WTC11 (cell line): ENCODE results near the gene IFNAR1. TPM values are rescaled to one million over a fixed set of nuclear protein-coding genes. Genes with fewer than 3 reads are reported as not detected.

Source experiments
- ATAC-seq: fragments of 200-7000 bp; cut with Tn5 transposase; 2 replicates; pipeline ENCODE4 v1.10.0; 2021; ENCODE audit warnings: mild to moderate bottlenecking, moderate library complexity
- CTCF ChIA-PET: fragments of 300-600 bp; sonication (Branson Sonifier 250); formaldehyde crosslinking; loops from one replicate; lab custom pipeline; 2021; ENCODE audit warnings: antibody characterized with exemption; lab: Charles Lee
- POLR2A ChIA-PET: fragments of 350-600 bp; sonication (Branson Sonifier 250); formaldehyde crosslinking; loops from one replicate; lab custom pipeline; 2021; ENCODE audit warnings: antibody characterized with exemption; lab: Charles Lee
- DNase-seq: peaks from one replicate; pipeline ENCODE4 v3.0.0; 2021; ENCODE audit warnings: low spot score
- H3K27ac Mint-ChIP-seq: 2 replicates; pipeline ENCODE4 v1.8.0; 2021; ENCODE audit warnings: mixed read lengths
- H3K27me3 Mint-ChIP-seq: 2 replicates; pipeline ENCODE4 v1.8.0; 2021; ENCODE audit warnings: low read depth, mild to moderate bottlenecking, moderate library complexity, mixed read lengths
- H3K36me3 Mint-ChIP-seq: 2 replicates; pipeline ENCODE4 v1.8.0; 2021; ENCODE audit warnings: mixed read lengths
- H3K4me1 Mint-ChIP-seq: 2 replicates; pipeline ENCODE4 v1.8.0; 2022; ENCODE audit warnings: mixed read lengths
- H3K4me3 Mint-ChIP-seq: 2 replicates; pipeline ENCODE4 v1.8.0; 2021; ENCODE audit warnings: mild to moderate bottlenecking, moderate library complexity, mixed read lengths
- H3K9me3 Mint-ChIP-seq: 2 replicates; pipeline ENCODE4 v1.8.0; 2021; ENCODE audit warnings: mixed read lengths
- CBFB ChIP-seq: sonication (generic); formaldehyde crosslinking; IDR thresholded peaks from 2 replicates; pipeline ENCODE4 v1.8.1; 2022; ENCODE audit warnings: mild to moderate bottlenecking, low read depth, missing genetic modification reagents
- CREM ChIP-seq: sonication (generic); formaldehyde crosslinking; IDR thresholded peaks from 2 replicates; pipeline ENCODE4 v1.8.1; 2022; ENCODE audit warnings: mild to moderate bottlenecking, missing genetic modification reagents, moderate library complexity
- EMX1 ChIP-seq: fragments of 250-450 bp; sonication (Bioruptor Pico); IDR thresholded peaks from 2 replicates; pipeline ENCODE4 v1.8.0; 2021; ENCODE audit warnings: mild to moderate bottlenecking
- FOXP1 ChIP-seq: sonication (generic); formaldehyde crosslinking; IDR thresholded peaks from 2 replicates; pipeline ENCODE4 v1.8.0; 2022; ENCODE audit warnings: missing genetic modification reagents, mild to moderate bottlenecking, moderate library complexity, borderline replicate concordance
- JUN ChIP-seq: sonication (generic); formaldehyde crosslinking; IDR thresholded peaks from 2 replicates; pipeline ENCODE4 v1.8.0; 2023; ENCODE audit warnings: mild to moderate bottlenecking, missing genetic modification reagents
- SMAD4 ChIP-seq: sonication (generic); formaldehyde crosslinking; IDR thresholded peaks from 2 replicates; pipeline ENCODE4 v1.8.0; 2022; ENCODE audit warnings: mild to moderate bottlenecking, missing genetic modification reagents
- SP1 ChIP-seq: sonication (generic); formaldehyde crosslinking; conservative IDR thresholded peaks from 2 replicates; pipeline ENCODE4 v1.8.1; 2022; ENCODE audit warnings: missing genetic modification reagents
- ZNF138 ChIP-seq: sonication (generic); formaldehyde crosslinking; conservative IDR thresholded peaks from 2 replicates; pipeline ENCODE4 v1.8.1; 2022; ENCODE audit warnings: mild to moderate bottlenecking, moderate library complexity, missing genetic modification reagents
- ZNF219 ChIP-seq: sonication (generic); formaldehyde crosslinking; IDR thresholded peaks from 2 replicates; pipeline ENCODE4 v1.8.0; 2023; ENCODE audit warnings: missing genetic modification reagents, mild to moderate bottlenecking, borderline replicate concordance
- ZNF317 ChIP-seq: sonication (generic); formaldehyde crosslinking; IDR thresholded peaks from 2 replicates; pipeline ENCODE4 v1.8.1; 2023; ENCODE audit warnings: low read depth, mild to moderate bottlenecking, moderate library complexity, missing genetic modification reagents, borderline replicate concordance
- ZNF423 ChIP-seq: fragments of 250-450 bp; sonication (Bioruptor Pico); IDR thresholded peaks from 2 replicates; pipeline ENCODE4 v2.1.2; 2022; ENCODE audit warnings: mild to moderate bottlenecking, moderate library complexity
- total RNA-seq: library from RNA; stranded (reverse); gene quantifications from 3 replicates; pipeline ENCODE4 v1.2.3, GENCODE V29; 2021
- TF ChIP-seq, protein P1 (sequence below): sonication (generic); formaldehyde crosslinking; IDR thresholded peaks from 2 replicates; pipeline ENCODE4 v1.8.1; 2023; ENCODE audit warnings: mild to moderate bottlenecking, missing genetic modification reagents, moderate library complexity
- TF ChIP-seq, protein P2 (sequence below): sonication (generic); formaldehyde crosslinking; IDR thresholded peaks from 2 replicates; pipeline ENCODE4 v1.8.1; 2023; ENCODE audit warnings: mild to moderate bottlenecking, missing genetic modification reagents, moderate library complexity
- TF ChIP-seq, protein P3 (sequence below): fragments of 250-450 bp; sonication (Bioruptor Pico); IDR thresholded peaks from 2 replicates; pipeline ENCODE4 v1.9.0; 2021; ENCODE audit warnings: mild to moderate bottlenecking
- TF ChIP-seq, protein P4 (sequence below): sonication (generic); formaldehyde crosslinking; IDR thresholded peaks from 2 replicates; pipeline ENCODE4 v1.8.0; 2022; ENCODE audit warnings: mild to moderate bottlenecking, missing genetic modification reagents
- TF ChIP-seq, protein P5 (sequence below): sonication (generic); formaldehyde crosslinking; IDR thresholded peaks from 2 replicates; pipeline ENCODE4 v1.8.1; 2023; ENCODE audit warnings: mild to moderate bottlenecking, missing genetic modification reagents
- TF ChIP-seq, protein P6 (sequence below): sonication (generic); formaldehyde crosslinking; IDR thresholded peaks from 2 replicates; pipeline ENCODE4 v1.8.0; 2022; ENCODE audit warnings: mild to moderate bottlenecking, missing genetic modification reagents

Gene IFNAR1
- total RNA-seq, 1 experiment from 2014 or later = 12.2 TPM

DNA sequence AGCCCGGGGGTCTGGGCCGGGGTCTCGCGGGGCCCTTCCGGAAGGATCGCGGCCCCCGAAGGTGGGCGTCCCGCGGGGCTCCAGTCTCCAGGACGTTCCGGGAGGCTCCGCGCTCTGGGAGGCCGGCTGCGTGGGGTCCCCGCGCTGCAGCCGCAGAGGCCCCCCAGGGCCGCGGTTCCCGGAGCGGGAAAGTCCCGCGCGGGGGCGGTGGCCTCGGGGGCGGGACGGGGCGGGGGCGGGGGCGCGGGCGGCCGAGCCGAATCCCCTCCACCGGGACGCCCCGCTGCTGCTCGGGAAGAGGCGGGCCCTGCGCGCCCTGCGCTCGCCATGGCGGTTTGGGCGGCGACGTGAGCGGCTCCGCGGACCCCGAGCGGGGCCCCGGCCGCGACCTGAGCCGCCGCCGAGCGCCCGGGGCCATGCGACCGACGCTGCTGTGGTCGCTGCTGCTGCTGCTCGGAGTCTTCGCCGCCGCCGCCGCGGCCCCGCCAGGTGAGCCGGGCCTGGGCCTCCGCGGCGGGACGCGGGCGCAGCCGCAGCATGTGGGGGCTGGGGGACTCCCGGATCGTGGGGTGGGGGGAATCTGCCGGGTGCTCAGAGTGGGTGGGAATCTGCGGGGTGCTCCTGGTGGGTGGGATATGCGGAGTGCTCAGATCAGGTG is 78.5 kb downstream of the IFNAR1 start, which contains the start of gene IFNGR2:
TSS of gene IFNGR2 (plus strand) at position 286 of the 658 bp plus-strand sequence. CDS start at position 417, 131 bp downstream.
- no peaks in the 10 kb centered on the region for H3K27me3 Mint-ChIP-seq
- peaks cover 17% of the 10 kb centered on the region for H3K4me1 Mint-ChIP-seq
- CTCF ChIA-PET = interaction anchor here (0.6 to 1.4 kb wide), 2 partner anchors 42 to 43 kb away, joined by 4 to 9 read pairs; no protein-coding TSS in a partner anchor
- H3K9me3 Mint-ChIP-seq = no peaks in the 10 kb centered on the region
- POLR2A ChIA-PET = interaction anchor here (1.5 kb wide), 1 partner anchor 79 kb away, joined by 4 read pairs; the partner anchor contains the start of gene IFNAR1
- peaks cover 2% of the 10 kb centered on the region; the same call in 1 of the 2 replicates for H3K36me3 Mint-ChIP-seq
- peak; percentile 37 for DNase-seq
- H3K27ac Mint-ChIP-seq = peak within 1 kb of the TSS; percentile 90
- peak within 1 kb of the TSS; percentile 90 for H3K4me3 Mint-ChIP-seq
- peak; percentile 23 for ATAC-seq
- peak; percentile 31; the same call in 1 of the 2 replicates for TF ChIP-seq FOXP1 (CRISPR knock-in tag)
- TF ChIP-seq ZNF423 = peak; percentile 38; the same call in 1 of the 2 replicates
- TF ChIP-seq, protein P1, sequence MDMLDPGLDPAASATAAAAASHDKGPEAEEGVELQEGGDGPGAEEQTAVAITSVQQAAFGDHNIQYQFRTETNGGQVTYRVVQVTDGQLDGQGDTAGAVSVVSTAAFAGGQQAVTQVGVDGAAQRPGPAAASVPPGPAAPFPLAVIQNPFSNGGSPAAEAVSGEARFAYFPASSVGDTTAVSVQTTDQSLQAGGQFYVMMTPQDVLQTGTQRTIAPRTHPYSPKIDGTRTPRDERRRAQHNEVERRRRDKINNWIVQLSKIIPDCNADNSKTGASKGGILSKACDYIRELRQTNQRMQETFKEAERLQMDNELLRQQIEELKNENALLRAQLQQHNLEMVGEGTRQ (CRISPR knock-in tag) = no peak
- TF ChIP-seq, protein P2, sequence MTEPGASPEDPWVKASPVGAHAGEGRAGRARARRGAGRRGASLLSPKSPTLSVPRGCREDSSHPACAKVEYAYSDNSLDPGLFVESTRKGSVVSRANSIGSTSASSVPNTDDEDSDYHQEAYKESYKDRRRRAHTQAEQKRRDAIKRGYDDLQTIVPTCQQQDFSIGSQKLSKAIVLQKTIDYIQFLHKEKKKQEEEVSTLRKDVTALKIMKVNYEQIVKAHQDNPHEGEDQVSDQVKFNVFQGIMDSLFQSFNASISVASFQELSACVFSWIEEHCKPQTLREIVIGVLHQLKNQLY = no peak
- TF ChIP-seq CREM = peak; percentile 49; the same call in 1 of the 2 replicates
- TF ChIP-seq, protein P3, sequence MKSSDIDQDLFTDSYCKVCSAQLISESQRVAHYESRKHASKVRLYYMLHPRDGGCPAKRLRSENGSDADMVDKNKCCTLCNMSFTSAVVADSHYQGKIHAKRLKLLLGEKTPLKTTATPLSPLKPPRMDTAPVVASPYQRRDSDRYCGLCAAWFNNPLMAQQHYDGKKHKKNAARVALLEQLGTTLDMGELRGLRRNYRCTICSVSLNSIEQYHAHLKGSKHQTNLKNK (CRISPR knock-in tag) = no peak
- TF ChIP-seq, protein P4, sequence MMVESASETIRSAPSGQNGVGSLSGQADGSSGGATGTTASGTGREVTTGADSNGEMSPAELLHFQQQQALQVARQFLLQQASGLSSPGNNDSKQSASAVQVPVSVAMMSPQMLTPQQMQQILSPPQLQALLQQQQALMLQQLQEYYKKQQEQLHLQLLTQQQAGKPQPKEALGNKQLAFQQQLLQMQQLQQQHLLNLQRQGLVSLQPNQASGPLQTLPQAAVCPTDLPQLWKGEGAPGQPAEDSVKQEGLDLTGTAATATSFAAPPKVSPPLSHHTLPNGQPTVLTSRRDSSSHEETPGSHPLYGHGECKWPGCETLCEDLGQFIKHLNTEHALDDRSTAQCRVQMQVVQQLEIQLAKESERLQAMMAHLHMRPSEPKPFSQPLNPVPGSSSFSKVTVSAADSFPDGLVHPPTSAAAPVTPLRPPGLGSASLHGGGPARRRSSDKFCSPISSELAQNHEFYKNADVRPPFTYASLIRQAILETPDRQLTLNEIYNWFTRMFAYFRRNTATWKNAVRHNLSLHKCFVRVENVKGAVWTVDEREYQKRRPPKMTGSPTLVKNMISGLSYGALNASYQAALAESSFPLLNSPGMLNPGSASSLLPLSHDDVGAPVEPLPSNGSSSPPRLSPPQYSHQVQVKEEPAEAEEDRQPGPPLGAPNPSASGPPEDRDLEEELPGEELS = peak; percentile 36; the same call in 1 of the 2 replicates
- TF ChIP-seq SP1 = peak; percentile 62
- TF ChIP-seq, protein P5, sequence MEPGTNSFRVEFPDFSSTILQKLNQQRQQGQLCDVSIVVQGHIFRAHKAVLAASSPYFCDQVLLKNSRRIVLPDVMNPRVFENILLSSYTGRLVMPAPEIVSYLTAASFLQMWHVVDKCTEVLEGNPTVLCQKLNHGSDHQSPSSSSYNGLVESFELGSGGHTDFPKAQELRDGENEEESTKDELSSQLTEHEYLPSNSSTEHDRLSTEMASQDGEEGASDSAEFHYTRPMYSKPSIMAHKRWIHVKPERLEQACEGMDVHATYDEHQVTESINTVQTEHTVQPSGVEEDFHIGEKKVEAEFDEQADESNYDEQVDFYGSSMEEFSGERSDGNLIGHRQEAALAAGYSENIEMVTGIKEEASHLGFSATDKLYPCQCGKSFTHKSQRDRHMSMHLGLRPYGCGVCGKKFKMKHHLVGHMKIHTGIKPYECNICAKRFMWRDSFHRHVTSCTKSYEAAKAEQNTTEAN (CRISPR knock-in tag) = no peak
- TF ChIP-seq ZNF138 (CRISPR knock-in tag) = no peak
- no peak for TF ChIP-seq ZNF317 (CRISPR knock-in tag)
- TF ChIP-seq JUN (CRISPR knock-in tag) = no peak

DNA sequence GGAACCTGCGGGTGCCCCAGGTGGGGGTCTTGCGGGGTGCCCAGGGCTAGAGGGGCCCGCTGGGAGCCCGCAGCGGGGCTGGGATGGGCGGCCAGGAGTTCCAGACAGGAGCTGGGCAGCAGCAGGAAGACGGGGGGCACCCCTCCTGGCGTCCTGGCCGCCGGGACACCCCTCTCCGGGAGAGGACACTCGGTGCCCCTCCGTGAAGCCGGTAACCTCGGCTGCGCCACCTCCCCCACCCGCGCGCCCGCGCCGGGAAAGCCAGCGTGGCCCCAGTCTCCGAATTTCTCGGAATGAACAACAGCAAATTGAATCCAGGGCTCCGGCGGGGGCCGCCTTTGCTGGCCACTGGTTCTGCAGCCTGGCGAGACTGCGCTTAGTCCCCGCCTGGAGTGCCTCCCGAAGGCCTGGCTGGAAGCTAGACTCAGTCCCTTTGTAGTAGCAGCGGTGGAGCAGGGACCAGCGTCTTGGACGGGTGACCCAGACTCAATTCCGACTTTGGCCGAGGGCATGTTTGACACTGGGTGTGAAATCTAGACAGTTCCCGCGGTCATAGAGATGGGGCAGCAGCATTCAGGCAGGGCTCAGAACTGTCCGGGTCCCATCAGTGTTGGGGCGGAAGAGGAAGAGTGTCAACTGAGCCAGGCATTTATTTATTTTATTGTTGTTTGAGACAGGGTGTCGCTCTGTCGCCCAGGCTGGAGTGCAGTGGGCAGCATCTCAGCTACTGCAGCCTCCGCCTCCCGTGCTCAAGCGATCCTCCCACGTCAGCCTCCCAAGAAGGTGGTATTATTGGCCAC is 79.2 kb downstream of the IFNAR1 start:
- Mint-ChIP-seq H3K27ac (peak overlapping the region; percentile 90; the same call in 1 of the 2 replicates), H3K36me3 (peaks cover 2% of the 10 kb centered on the region; the same call in 1 of the 2 replicates)

More for the DNA sequence above, 79.2 kb downstream of the IFNAR1 start:
- ATAC-seq (peak; percentile 58), DNase-seq (peak; percentile 49)
- ChIA-PET CTCF (interaction anchor here (0.6 to 1.5 kb wide), 5 partner anchors 8 to 44 kb away, joined by 3 to 9 read pairs (median 4); no protein-coding TSS in a partner anchor), POLR2A (no interaction called here)
- TF ChIP-seq SMAD4 (CRISPR knock-in tag) (no peak), ZNF219 (CRISPR knock-in tag) (no peak), ZNF423 (peak; percentile 18; the same call in 1 of the 2 replicates), EMX1 (no peak), CBFB (CRISPR knock-in tag) (no peak)
- TF ChIP-seq, protein P6, sequence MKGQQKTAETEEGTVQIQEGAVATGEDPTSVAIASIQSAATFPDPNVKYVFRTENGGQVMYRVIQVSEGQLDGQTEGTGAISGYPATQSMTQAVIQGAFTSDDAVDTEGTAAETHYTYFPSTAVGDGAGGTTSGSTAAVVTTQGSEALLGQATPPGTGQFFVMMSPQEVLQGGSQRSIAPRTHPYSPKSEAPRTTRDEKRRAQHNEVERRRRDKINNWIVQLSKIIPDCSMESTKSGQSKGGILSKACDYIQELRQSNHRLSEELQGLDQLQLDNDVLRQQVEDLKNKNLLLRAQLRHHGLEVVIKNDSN (CRISPR knock-in tag) = no peak
- H3K4me1 Mint-ChIP-seq = peaks cover 17% of the 10 kb centered on the region
- H3K9me3 Mint-ChIP-seq = no peaks in the 10 kb centered on the region
- no peaks in the 10 kb centered on the region for H3K27me3 Mint-ChIP-seq
- H3K4me3 Mint-ChIP-seq = peak overlapping the region; percentile 90
